K562 (cell line): Measurements from ENCODE around the gene ICAM1. TPM values are rescaled to one million over a fixed set of nuclear protein-coding genes. Genes with fewer than 3 reads are reported as not detected.
A peak's percentile ranks its signal among the peaks of the same experiment; 100 is the strongest.

Experiments
- BDP1 ChIP-seq: IDR thresholded peaks from 3 replicates; pipeline ENCODE4 v1.6.1; 2011; ENCODE audit not compliant: insufficient read length, insufficient read depth
- CEBPG ChIP-seq, 3 experiments: fragments of 200-800 bp in 1 of 3; sonication (Bioruptor generic) in 1 of 3; sonication (generic) in 1 of 3; formaldehyde crosslinking in 1 of 3; IDR thresholded peaks in 2 of 3; conservative IDR thresholded peaks in 1 of 3; 2 replicates each; pipeline versions ENCODE4 v1.6.1 to v1.8.0; 2016 to 2022; ENCODE audit warnings: missing compliant biosample characterization in 2 of 3, missing genetic modification characterization in 2 of 3, mild to moderate bottlenecking in 1 of 3, missing genetic modification reagents in 1 of 3
- CHD1 ChIP-seq: fragments of 200-600 bp; sonication (generic); IDR thresholded peaks from one replicate; pipeline ENCODE4 v1.6.1; 2012; ENCODE audit warnings: mild to moderate bottlenecking, moderate library complexity, low read length, inconsistent platforms
- CTBP1 ChIP-seq: fragments of 450-650 bp; IDR thresholded peaks from 2 replicates; pipeline ENCODE4 v1.6.1; 2016; ENCODE audit warnings: borderline replicate concordance
- DIDO1 ChIP-seq: fragments of 450-650 bp; IDR thresholded peaks from 2 replicates; pipeline ENCODE4 v1.6.1; 2016; ENCODE audit warnings: low read depth, missing biosample characterization, missing genetic modification characterization
- E2F8 ChIP-seq: fragments of 450-650 bp; IDR thresholded peaks from 2 replicates; pipeline ENCODE4 v1.7.1; 2018; ENCODE audit warnings: mild to moderate bottlenecking, low read depth; ENCODE audit not compliant: partially characterized antibody
- EHMT2 ChIP-seq: fragments of 450-650 bp; IDR thresholded peaks from 2 replicates; pipeline ENCODE4 v1.6.1; 2018; ENCODE audit warnings: antibody characterized with exemption
- HDAC6 ChIP-seq: IDR thresholded peaks from 2 replicates; pipeline ENCODE4 v1.6.1; 2012; ENCODE audit warnings: low read depth, mild to moderate bottlenecking, control low read depth, inconsistent platforms, low read length, moderate library complexity
- LCOR ChIP-seq: sonication (generic); formaldehyde crosslinking; IDR thresholded peaks from 2 replicates; pipeline ENCODE4 v1.8.0; 2022; ENCODE audit warnings: mild to moderate bottlenecking, missing genetic modification reagents
- NONO ChIP-seq, 2 experiments: fragments of 200-400 bp in 1 of 2; fragments of 450-650 bp in 1 of 2; formaldehyde crosslinking in 1 of 2; IDR thresholded peaks; 2 replicates each; pipeline ENCODE4 v1.6.1; 2017; ENCODE audit warnings: low read depth in 2 of 2, mild to moderate bottlenecking in 2 of 2, moderate library complexity in 2 of 2, low read length in 1 of 2
- NR1H2 ChIP-seq: sonication (generic); formaldehyde crosslinking; IDR thresholded peaks from 2 replicates; pipeline ENCODE4 v1.4.0; 2020; ENCODE audit warnings: mild to moderate bottlenecking, missing genetic modification reagents
- SIRT6 ChIP-seq: IDR thresholded peaks from one replicate; pipeline ENCODE4 v1.6.1; 2012; ENCODE audit warnings: low read depth, mild to moderate bottlenecking, control low read depth, inconsistent platforms, low read length, moderate library complexity
- SREBF2 ChIP-seq: sonication (generic); formaldehyde crosslinking; IDR thresholded peaks from 2 replicates; pipeline ENCODE4 v1.4.0; 2020; ENCODE audit warnings: mild to moderate bottlenecking, missing genetic modification reagents
- STAT6 ChIP-seq: sonication (generic); formaldehyde crosslinking; IDR thresholded peaks from 2 replicates; pipeline ENCODE4 v1.8.1; 2023; ENCODE audit warnings: mild to moderate bottlenecking, missing genetic modification reagents
- USF1 ChIP-seq: sonication (generic); formaldehyde crosslinking; IDR thresholded peaks from 2 replicates; pipeline ENCODE4 v1.9.0; 2022; ENCODE audit warnings: mild to moderate bottlenecking, missing genetic modification reagents
- ZNF551 ChIP-seq: fragments of 250-450 bp; sonication (Bioruptor Pico); IDR thresholded peaks from 2 replicates; pipeline ENCODE4 v1.5.0; 2021; ENCODE audit warnings: mild to moderate bottlenecking, moderate library complexity
- ZNF75A ChIP-seq: fragments of 450-650 bp; formaldehyde crosslinking; IDR thresholded peaks from 2 replicates; pipeline ENCODE4 v1.4.0; 2020; ENCODE audit warnings: mild to moderate bottlenecking
- ZNF764 ChIP-seq: fragments of 250-450 bp; sonication (Bioruptor Pico); IDR thresholded peaks from 2 replicates; pipeline ENCODE4 v1.4.0; 2020; ENCODE audit warnings: low read depth, mild to moderate bottlenecking, moderate library complexity
- polyA plus RNA-seq, 8 experiments: library from polyadenylated mRNA; depleted of rRNA in 4 of 8; stranded (reverse) in 5 of 8; unstranded in 3 of 8; fragments of >200 nt; fragmentation: Nextera tagmentation in 2 of 8; fragmentation: Illumina TruSeq in 1 of 8; extraction: Ambion mirVana in 2 of 8; extraction: Trizol in 1 of 8; gene quantifications; 2 replicates each; pipeline versions ENCODE4 v1.2.1 to v1.2.3, GENCODE V29; 2011 to 2014; ENCODE audit warnings: inconsistent platforms in 1 of 8, missing spikeins in 1 of 8
- total RNA-seq, 7 experiments: library from RNA; depleted of rRNA in 6 of 7; stranded (reverse); fragments of >200 nt in 6 of 7; fragmentation: Illumina TruSeq in 2 of 7; extraction: Trizol in 2 of 7; gene quantifications; 2 replicates each; pipeline versions ENCODE4 v1.2.1 to v1.2.3, GENCODE V29; 2011 to 2021; ENCODE audit warnings: low replicate concordance in 1 of 7
- TF ChIP-seq, protein P1 (sequence below): fragments of 250-450 bp; sonication (Bioruptor Pico); IDR thresholded peaks from 2 replicates; pipeline ENCODE4 v1.5.0; 2021

The ICAM1 gene
- total and polyA plus RNA-seq, 9 of the 15 experiments (the other 6 are each of a cell fraction or from before 2014, with no cell fraction given), result 2.3 to 24.4 (median 13.4) TPM

GRCh38 chr19:10292789-10293636, 22.1 kb downstream of the ICAM1 start (continued):
- no peak for TF ChIP-seq STAT6 (CRISPR knock-in tag)
- peak in 1 of 2 experiments; percentile 76; a peak in 1 of 4 replicates for TF ChIP-seq NONO (IDR thresholded peaks at IDR 0.05; ENCODE audit: low read depth in 2 of 2, low read length in 1 of 2)
- TF ChIP-seq ZNF551, result no peak
- no peak for TF ChIP-seq EHMT2
- no peak for TF ChIP-seq USF1
- no peak for TF ChIP-seq E2F8
- TF ChIP-seq ZNF75A (CRISPR knock-in tag), result no peak
- no peak for TF ChIP-seq CTBP1
- peak; percentile 28 for TF ChIP-seq CHD1
- TF ChIP-seq CEBPG (CRISPR knock-in tag; IDR thresholded peaks at IDR 0.05), result peak; percentile 31; the same call in 1 of the 2 replicates
- TF ChIP-seq CEBPG (tag; conservative IDR thresholded peaks at IDR 0.05 in 1 of 2, IDR thresholded peaks at IDR 0.05 in 1 of 2), result no peak
- TF ChIP-seq, protein P1, sequence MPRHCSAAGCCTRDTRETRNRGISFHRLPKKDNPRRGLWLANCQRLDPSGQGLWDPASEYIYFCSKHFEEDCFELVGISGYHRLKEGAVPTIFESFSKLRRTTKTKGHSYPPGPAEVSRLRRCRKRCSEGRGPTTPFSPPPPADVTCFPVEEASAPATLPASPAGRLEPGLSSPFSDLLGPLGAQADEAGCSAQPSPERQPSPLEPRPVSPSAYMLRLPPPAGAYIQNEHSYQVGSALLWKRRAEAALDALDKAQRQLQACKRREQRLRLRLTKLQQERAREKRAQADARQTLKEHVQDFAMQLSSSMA (CRISPR knock-in tag), result no peak
- TF ChIP-seq SREBF2 (CRISPR knock-in tag), result no peak
- TF ChIP-seq ZNF764, result no peak
- TF ChIP-seq HDAC6, result no peak
- TF ChIP-seq SIRT6, result peak; percentile 77
- no peak for TF ChIP-seq BDP1
- TF ChIP-seq NR1H2 (CRISPR knock-in tag), result no peak
- no peak for TF ChIP-seq LCOR (CRISPR knock-in tag)
- TF ChIP-seq DIDO1, result no peak
